ENCODE data around the gene ITPK1.

GRCh38 chr14:92897922-92898565, 217.7 kb downstream of the ITPK1 start:
- TF ChIP-seq CTCF (IDR thresholded peaks at IDR 0.05; ENCODE audit: borderline replicate concordance, extremely low read depth, low read length, poor library complexity, severe bottlenecking): no peak
- no peak for TF ChIP-seq EZH2 (IDR thresholded peaks at IDR 0.05; ENCODE audit: borderline replicate concordance, low read depth, low read length, severe bottlenecking)

Data from DND-41 (cell line).